ENCODE data around the gene PTGIS. TPM values are rescaled to one million over a fixed set of nuclear protein-coding genes. Genes with fewer than 3 reads are reported as not detected.

PTGIS gene
- total RNA-seq, 2 donors from 2014 or later = 14.1 to 20.9 TPM

- Histone ChIP-seq H3K27me3 (ENCODE audit: control insufficient read depth, insufficient read depth, low read length, poor library complexity, severe bottlenecking) (no peaks in the 10 kb centered on the region), H3K9me3 (ENCODE audit: control insufficient read depth, low read length) (peaks cover 14% of the 10 kb centered on the region), H3K27ac (ENCODE audit: low read depth, low read length) (peak overlapping the region; percentile 41), H3K4me1 (ENCODE audit: control insufficient read depth, insufficient read depth, low read length) (peaks cover 2% of the 10 kb centered on the region), H3K36me3 (ENCODE audit: control insufficient read depth, insufficient read depth, low read length) (no peaks in the 10 kb centered on the region), H3K4me3 (ENCODE audit: low read length) (no peak overlapping the region), H3K9ac (ENCODE audit: extremely low read depth, low read length, poor library complexity, severe bottlenecking) (no peak overlapping the region)
- no peaks in the 10 kb centered on the region for H3K36me3 Mint-ChIP-seq (ENCODE audit: low read depth)
- peaks cover 8% of the 10 kb centered on the region for H3K9me3 Mint-ChIP-seq
- DNase-seq = no peak
- peak overlapping the region; percentile 39 for H3K27ac Mint-ChIP-seq
- no peak overlapping the region for H3K4me3 Mint-ChIP-seq
- 87 to 92% methylated on average over 8 to 15 of the region's 15 CpGs for WGBS, 2 experiments (ENCODE audit: insufficient coverage in 1 of 2, insufficient read length in 1 of 2)
- H3K27me3 Mint-ChIP-seq (ENCODE audit: insufficient read depth) = peaks cover 7% of the 10 kb centered on the region
- H3K4me1 Mint-ChIP-seq = no peaks in the 10 kb centered on the region
- TF ChIP-seq CTCF (conservative IDR thresholded peaks at IDR 0.05) = no peak
Measured at GRCh38 chr20:49579874-49580812, 12.2 kb upstream of the PTGIS start.

GRCh38 chr20:49579195-49579594 lies 11.3 kb upstream of the PTGIS start:
- Histone ChIP-seq H3K4me1 (ENCODE audit: control insufficient read depth, insufficient read depth, low read length) (peaks cover 2% of the 10 kb centered on the region), H3K27ac (ENCODE audit: low read depth, low read length) (no peak overlapping the region), H3K27me3 (ENCODE audit: control insufficient read depth, insufficient read depth, low read length, poor library complexity, severe bottlenecking) (no peaks in the 10 kb centered on the region), H3K4me3 (ENCODE audit: low read length) (no peak overlapping the region), H3K9ac (ENCODE audit: extremely low read depth, low read length, poor library complexity, severe bottlenecking) (no peak overlapping the region), H3K36me3 (ENCODE audit: control insufficient read depth, insufficient read depth, low read length) (no peaks in the 10 kb centered on the region), H3K9me3 (ENCODE audit: control insufficient read depth, low read length) (peaks cover 14% of the 10 kb centered on the region)
- no peak for DNase-seq
- Mint-ChIP-seq H3K9me3 (peaks cover 8% of the 10 kb centered on the region), H3K4me1 (no peaks in the 10 kb centered on the region), H3K36me3 (ENCODE audit: low read depth) (no peaks in the 10 kb centered on the region), H3K27ac (no peak overlapping the region), H3K27me3 (ENCODE audit: insufficient read depth) (peaks cover 7% of the 10 kb centered on the region), H3K4me3 (no peak overlapping the region)
- 94 to 100% methylated on average over 4 of the region's 4 CpGs for WGBS, 2 experiments (ENCODE audit: insufficient coverage in 1 of 2, insufficient read length in 1 of 2)
- TF ChIP-seq CTCF (conservative IDR thresholded peaks at IDR 0.05) = no peak

- Mint-ChIP-seq H3K4me3 (no peak overlapping the region), H3K27me3 (ENCODE audit: insufficient read depth) (peaks cover 7% of the 10 kb centered on the region), H3K9me3 (peaks cover 8% of the 10 kb centered on the region), H3K4me1 (no peaks in the 10 kb centered on the region), H3K36me3 (ENCODE audit: low read depth) (no peaks in the 10 kb centered on the region), H3K27ac (no peak overlapping the region)
- Histone ChIP-seq H3K27me3 (ENCODE audit: control insufficient read depth, insufficient read depth, low read length, poor library complexity, severe bottlenecking) (no peaks in the 10 kb centered on the region), H3K4me1 (ENCODE audit: control insufficient read depth, insufficient read depth, low read length) (peaks cover 2% of the 10 kb centered on the region), H3K4me3 (ENCODE audit: low read length) (no peak overlapping the region), H3K36me3 (ENCODE audit: control insufficient read depth, insufficient read depth, low read length) (no peaks in the 10 kb centered on the region), H3K9ac (ENCODE audit: extremely low read depth, low read length, poor library complexity, severe bottlenecking) (no peak overlapping the region), H3K27ac (ENCODE audit: low read depth, low read length) (no peak overlapping the region), H3K9me3 (ENCODE audit: control insufficient read depth, low read length) (peaks cover 14% of the 10 kb centered on the region)
- no peak for TF ChIP-seq CTCF (conservative IDR thresholded peaks at IDR 0.05)
- DNase-seq = peak; percentile 32
- WGBS, 2 experiments (ENCODE audit: insufficient coverage in 1 of 2, insufficient read length in 1 of 2) = 84 to 100% methylated on average over 2 to 4 of the region's 4 CpGs
Measured at GRCh38 chr20:49578436-49578835, 10.5 kb upstream of the PTGIS start.

Data from endodermal cell (in vitro differentiated cells).